Measurements from ENCODE around the gene TLE6.

The TLE6 gene

GRCh38 chr19:2977746-2978138 lies 378 bp downstream of the TLE6 start:
- DNase-seq (ENCODE audit: insufficient read length, low spot score) (no peak), FAIRE-seq (no peak)
- no peak for TF ChIP-seq CTCF (IDR thresholded peaks at IDR 0.05; ENCODE audit: insufficient read depth, missing control alignments)

- FAIRE-seq (no peak), DNase-seq (ENCODE audit: insufficient read length, low spot score) (no peak)
Measured at GRCh38 chr19:2978166-2978767, 903 bp downstream of the TLE6 start.

GRCh38 chr19:2978772-2979171 lies 1.4 kb downstream of the TLE6 start:
- no peak for FAIRE-seq
- no peak for TF ChIP-seq CTCF (IDR thresholded peaks at IDR 0.05; ENCODE audit: insufficient read depth, missing control alignments)

More at GRCh38 chr19:2978166-2978767, 903 bp downstream of the TLE6 start:
- no peak for TF ChIP-seq CTCF (IDR thresholded peaks at IDR 0.05; ENCODE audit: insufficient read depth, missing control alignments)

GRCh38 chr19:2981898-2982297 lies 4.5 kb downstream of the TLE6 start:
- FAIRE-seq (no peak), DNase-seq (ENCODE audit: insufficient read length, low spot score) (no peak)
- no peak for TF ChIP-seq CTCF (IDR thresholded peaks at IDR 0.05; ENCODE audit: insufficient read depth, missing control alignments)

More at GRCh38 chr19:2978772-2979171, 1.4 kb downstream of the TLE6 start:
- no peak for DNase-seq (ENCODE audit: insufficient read length, low spot score)

- DNase-seq (ENCODE audit: insufficient read length, low spot score) (no peak), FAIRE-seq (no peak)
- TF ChIP-seq CTCF (IDR thresholded peaks at IDR 0.05; ENCODE audit: insufficient read depth, missing control alignments), result no peak
Measured at GRCh38 chr19:2982561-2982960, 5.2 kb downstream of the TLE6 start.

GRCh38 chr19:2982983-2983350 lies 5.6 kb downstream of the TLE6 start:
- DNase-seq (ENCODE audit: insufficient read length, low spot score), result no peak
- FAIRE-seq, result no peak
- no peak for TF ChIP-seq CTCF (IDR thresholded peaks at IDR 0.05; ENCODE audit: insufficient read depth, missing control alignments)

DNA sequence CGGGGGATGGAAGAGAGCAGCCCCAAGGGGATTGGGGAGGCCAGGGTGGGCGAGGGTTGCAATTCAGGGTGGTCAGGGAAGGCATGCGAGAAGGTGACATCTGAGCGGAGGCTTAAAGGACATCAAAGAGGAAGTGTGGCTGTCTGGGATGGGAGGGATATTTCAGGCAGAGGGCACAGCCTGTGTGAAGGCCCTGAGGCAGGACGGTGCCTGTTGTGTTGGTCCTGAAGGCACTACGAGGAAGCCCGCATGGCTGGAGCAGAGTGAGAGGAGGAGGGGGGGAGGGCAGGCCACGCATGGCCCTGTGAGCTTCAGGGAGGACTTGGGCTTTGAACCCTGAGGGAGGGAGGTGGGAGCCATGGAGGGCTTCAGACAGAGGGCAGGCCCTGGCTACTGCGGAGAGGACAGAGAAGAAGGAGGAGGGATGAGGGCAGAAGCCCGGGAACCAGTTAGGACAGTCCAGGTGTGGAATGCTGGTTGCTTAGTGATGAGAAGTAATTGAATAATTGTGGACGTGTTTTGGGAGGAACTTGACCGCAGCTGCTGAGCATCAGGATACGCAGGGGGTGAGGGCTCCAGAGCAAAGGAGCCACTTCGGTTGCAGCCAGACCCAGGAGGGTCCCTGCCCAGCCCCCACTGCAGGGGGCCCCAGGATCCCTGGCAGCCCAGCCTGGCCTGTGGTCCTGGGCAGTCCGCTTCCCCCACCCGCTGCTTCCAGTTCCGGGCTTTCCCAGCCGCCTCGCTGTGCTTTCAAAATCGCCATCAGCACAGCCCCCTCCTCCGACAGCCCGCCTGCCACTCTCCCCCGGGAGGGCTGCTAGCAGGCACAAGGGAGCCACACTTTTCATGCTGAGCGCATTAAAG lies 6.2 kb downstream of the TLE6 start:
- DNase-seq (ENCODE audit: insufficient read length, low spot score) (peak; percentile 91), FAIRE-seq (no peak)
- no peak for TF ChIP-seq CTCF (IDR thresholded peaks at IDR 0.05; ENCODE audit: insufficient read depth, missing control alignments)
